C4-2B (cell line): Measurements from ENCODE around the gene TTC22.

Experiments
- ZFX ChIP-seq: fragments of 450-650 bp; IDR thresholded peaks from 2 replicates; pipeline ENCODE4 v1.6.1; 2017
- TF ChIP-seq, protein P1 (sequence below): fragments of 450-650 bp; conservative IDR thresholded peaks from 2 replicates; pipeline ENCODE4 v1.5.1; 2017; ENCODE audit warnings: mild to moderate bottlenecking

DNA sequence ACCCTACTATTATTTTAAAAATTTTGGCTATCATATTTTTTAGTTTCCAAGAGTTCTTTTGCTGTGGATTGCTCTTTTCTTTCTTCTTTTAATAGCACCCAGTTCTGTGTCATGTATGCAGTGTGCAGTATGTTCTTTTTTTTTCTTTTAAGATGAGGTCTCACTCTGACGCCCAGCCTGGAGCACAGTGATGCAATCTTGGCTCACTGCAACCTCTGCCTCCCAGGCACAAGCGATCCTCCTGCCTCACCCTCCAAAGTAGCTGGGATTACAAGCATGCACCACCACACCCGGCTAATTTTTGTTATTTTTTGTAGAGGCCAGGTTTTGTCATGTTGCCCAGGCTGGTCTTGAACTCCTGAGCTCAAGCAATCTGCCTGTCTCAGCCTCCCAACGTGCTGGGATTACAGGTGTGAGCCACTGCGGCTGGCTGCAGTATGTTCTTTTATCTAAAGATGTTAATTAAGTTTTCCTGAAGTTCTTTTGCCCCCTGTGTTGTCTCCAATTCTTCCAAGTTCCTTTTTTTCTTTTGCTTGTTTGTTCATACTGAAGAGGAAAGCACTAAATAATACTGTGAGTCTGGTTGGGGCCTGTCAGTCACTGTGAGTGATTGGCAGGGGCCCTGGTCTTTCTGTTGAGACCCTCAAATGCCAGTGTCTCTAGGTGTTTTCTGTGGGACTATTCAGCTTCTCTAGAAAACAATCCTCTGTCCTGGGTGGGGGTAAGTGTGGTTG lies 17.5 kb upstream of the TTC22 start:
- TF ChIP-seq, protein P1, sequence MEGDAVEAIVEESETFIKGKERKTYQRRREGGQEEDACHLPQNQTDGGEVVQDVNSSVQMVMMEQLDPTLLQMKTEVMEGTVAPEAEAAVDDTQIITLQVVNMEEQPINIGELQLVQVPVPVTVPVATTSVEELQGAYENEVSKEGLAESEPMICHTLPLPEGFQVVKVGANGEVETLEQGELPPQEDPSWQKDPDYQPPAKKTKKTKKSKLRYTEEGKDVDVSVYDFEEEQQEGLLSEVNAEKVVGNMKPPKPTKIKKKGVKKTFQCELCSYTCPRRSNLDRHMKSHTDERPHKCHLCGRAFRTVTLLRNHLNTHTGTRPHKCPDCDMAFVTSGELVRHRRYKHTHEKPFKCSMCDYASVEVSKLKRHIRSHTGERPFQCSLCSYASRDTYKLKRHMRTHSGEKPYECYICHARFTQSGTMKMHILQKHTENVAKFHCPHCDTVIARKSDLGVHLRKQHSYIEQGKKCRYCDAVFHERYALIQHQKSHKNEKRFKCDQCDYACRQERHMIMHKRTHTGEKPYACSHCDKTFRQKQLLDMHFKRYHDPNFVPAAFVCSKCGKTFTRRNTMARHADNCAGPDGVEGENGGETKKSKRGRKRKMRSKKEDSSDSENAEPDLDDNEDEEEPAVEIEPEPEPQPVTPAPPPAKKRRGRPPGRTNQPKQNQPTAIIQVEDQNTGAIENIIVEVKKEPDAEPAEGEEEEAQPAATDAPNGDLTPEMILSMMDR = no peak
- TF ChIP-seq ZFX = no peak
